ENCODE data around the gene GNAO1.

Gene GNAO1

GRCh38 chr16:56198755-56199114 lies 7.4 kb downstream of the GNAO1 start:
- no peak for DNase-seq

DNA sequence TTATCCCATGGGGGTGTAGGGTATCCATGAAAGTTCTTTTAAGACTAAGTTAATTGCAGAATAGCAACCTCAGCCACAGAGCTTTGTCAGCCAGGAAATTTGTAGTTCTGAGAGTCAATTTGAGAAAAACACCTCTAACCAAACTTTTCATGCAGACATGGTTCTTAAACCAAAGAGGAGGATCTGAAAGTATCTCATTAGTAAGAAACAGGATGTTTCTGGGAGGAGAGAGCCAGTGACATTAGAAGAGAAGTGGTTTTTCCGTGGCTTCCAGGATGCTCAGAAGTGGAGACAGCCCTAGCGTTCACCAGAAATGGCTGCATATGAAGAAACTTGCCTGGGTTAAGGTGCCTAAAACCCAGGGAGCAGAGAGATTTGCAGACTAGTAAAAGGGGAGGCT lies 7.9 kb downstream of the GNAO1 start:
- DNase-seq: no peak

DNA sequence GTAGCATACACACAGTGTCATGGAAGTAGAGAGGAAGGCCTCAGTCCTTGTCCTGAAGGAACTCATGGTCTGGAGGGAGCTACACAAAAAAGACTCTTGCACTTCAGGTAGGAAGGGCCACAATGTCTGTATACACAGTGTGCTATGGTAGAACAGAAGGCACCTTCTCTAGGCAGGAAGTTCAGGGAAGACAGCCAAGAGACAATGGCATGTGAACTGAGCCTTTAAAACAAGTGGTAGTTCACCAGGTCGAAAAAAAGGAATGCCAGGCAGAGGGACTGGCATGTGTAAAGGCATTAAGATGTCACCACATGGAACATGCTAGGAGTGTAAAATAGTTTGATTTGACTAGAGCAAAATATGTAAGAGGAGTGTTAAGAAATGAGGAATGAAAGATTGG lies 9.7 kb downstream of the GNAO1 start:
- no peak for DNase-seq

DNA sequence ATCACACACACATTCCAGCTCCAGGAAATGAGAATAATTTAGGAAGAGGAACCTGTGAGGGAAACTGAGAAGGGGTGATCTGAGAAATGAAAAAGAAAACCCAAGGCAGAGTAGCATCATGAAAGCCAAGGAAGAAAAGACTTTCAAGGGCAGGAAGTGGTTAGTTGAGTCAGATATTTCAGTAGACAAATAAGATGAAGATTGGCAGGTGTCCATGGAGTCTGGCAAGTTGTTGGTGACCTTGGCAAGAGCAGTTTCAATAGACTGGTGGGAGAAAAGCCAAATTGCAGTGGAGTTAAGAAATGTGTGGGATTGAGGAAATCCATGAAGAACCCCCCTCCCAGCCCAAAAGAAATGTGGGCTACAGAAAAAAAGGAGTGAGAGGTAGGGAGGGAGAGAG lies 10.7 kb downstream of the GNAO1 start:
- no peak for DNase-seq

GRCh38 chr16:56203052-56203451 lies 11.8 kb downstream of the GNAO1 start:
- DNase-seq: peak; percentile 65

DNA sequence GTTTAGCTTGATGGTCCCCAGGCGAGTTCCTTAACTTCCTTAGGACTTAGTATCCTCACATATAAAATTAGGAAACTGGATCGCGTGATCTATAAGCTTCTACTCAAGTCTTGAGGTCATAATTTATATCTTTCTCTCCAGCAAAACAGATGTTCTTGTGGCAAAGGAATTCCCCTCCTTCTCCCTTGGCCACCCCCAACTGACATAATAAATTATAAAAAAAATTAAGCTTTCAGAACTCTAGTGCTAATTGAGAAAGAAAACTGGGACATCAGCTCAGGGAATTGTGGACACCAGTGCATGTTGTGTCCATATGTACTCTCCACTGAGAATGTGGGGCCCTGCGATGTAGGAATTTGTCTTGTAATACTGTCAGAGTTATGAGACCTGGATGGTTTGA lies 13.5 kb downstream of the GNAO1 start:
- DNase-seq: no peak

- DNase-seq: no peak
Observed at GRCh38 chr16:56206951-56207350, 15.7 kb downstream of the GNAO1 start.

- DNase-seq: no peak
Observed at GRCh38 chr16:56207421-56207820, 16.1 kb downstream of the GNAO1 start.

DNA sequence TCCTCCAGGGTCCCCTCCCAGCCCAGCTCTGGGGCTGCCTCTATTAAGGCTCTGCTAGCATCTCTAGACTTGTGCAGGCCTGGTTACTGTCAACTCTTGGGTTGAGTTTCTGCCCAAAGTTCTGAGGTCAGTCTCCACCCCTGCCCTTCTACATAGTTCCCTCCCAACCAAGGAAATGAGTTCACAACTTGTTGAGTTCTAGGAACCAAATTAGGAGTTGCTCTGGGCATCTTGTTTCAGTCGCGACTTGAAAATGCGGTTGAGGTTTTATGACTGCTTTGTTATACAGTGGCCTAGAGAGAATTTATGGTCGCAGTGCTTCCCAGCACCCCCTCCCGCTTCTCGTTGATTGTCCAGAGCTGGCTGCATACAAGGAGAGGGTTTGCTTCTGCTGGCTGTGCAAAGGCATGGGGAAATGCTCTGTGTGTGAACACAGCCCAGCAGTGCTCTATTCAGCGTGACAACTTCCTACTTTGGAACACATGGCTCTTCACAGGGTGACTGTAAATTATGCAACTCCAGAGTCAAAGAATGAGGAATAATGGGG lies 20.2 kb downstream of the GNAO1 start:
- no peak for DNase-seq

DNA sequence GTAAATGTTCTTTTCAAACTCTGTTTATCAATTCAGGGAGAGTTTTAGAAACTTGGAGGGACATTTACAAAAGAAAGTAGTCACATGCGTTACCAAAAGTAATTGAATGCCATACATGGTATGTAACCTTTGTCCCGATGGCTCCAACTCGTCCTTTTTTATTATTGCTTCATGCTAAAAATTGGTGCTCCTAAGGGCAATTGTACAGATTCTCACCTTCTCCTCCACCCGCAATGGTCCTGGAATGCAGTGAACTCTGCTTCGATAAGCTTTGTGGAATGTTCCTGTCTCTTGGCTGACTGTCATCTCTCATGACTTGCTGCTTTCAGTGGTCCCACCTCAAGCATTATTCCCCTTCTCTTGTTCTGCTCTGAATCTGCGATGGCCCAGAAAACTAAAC lies 20.9 kb downstream of the GNAO1 start:
- no peak for DNase-seq

DNA sequence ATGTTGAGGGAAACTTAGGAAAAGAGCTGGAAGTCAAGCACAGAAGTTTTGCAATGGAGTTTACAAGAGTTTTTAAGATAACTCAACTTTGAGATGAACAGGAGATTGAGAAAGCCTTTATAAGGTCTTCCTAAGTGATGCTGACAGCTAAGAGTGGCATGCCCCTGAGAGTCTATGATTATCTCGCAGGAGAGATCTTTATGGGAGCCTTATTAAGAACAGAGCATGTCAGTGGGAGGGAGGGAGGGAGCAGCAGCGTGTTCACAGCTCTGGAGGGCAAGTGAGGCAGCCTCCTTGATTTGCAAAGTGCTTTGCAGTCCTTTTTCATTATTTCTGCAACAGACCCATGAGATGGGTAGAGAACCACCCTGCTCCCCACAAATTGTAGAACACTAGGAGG lies 30.7 kb downstream of the GNAO1 start:
- DNase-seq: no peak

GRCh38 chr16:56222474-56222997 lies 31.2 kb downstream of the GNAO1 start:
- DNase-seq: no peak

- no peak for DNase-seq
Observed at GRCh38 chr16:56225017-56225742, 33.9 kb downstream of the GNAO1 start.

- DNase-seq: no peak
Observed at GRCh38 chr16:56226187-56226586, 34.9 kb downstream of the GNAO1 start.

DNA sequence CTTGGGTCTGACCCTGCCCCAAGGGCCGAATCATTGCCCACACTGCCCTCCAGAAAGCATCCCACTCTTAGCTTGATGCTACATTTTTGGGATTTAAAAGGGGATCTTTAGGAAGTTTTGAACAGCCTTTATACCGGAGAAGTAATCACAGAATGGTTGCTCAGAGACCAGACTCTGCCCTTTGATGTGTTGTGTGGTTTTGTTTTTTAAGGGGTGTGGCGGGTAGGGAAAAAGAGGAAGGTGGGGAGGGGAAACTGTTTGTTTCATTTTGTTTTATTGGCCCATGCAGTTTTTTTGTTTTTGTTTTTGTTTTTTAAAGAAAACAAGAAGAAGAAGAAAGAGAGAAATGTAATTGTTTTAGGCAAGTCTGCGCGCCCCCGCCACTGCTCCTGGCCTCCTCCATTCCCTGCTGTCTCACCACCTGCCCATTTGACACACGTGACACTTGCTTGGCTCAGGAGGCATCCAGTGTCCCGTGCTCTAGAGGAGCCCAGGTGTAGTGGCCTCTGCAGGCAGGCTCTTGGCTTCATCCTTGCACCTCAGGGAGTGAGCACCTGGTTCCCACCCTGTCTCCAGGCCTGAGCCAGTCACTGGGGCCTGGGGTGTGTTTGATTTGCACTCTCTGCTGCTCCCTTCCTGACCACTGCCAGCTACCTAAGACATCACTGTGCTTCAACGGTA lies 35.7 kb downstream of the GNAO1 start:
- DNase-seq: no peak

- no peak for DNase-seq
Observed at GRCh38 chr16:56227936-56228335, 36.6 kb downstream of the GNAO1 start.

DNA sequence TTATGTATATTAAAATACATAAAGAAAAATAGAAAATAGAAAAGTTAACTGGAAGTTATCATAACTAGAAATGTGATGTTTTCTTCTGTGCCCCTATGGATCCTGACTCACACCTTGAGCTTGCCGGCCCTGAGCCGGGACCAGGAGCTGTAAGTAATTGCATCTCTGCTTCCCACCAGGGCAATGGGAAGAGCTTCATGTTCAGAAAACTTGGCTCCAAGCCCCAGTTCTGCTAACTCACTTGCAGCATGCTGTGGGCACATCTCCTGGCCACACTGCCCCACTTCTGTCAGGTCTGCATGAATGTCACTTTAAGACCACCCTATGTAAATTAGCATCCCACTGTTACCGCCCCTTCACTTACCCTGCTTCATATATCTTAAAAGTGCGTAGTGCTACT lies 37.2 kb downstream of the GNAO1 start:
- no peak for DNase-seq

GRCh38 chr16:56233795-56234566 lies 42.7 kb downstream of the GNAO1 start:
- DNase-seq: no peak

DNA sequence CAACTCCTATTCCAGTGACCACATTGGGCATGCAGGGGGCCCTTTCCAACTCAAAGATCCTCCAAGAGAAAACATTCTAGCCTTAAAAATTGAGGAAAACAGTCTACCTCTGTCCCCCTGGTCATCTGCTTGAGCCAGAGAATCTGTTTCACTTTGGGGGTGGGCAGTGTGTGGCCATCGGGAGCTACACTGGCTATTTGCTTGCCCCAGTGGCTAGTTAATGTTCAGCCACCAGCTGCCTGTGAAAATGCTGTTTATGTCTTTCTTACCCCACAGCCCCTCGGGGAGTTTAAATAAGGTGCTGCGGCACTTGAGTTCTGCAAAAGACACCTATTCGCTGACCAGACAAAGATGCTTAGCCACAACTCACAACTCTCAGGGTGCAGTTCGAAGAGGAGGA lies 43.4 kb downstream of the GNAO1 start:
- no peak for DNase-seq

DNA sequence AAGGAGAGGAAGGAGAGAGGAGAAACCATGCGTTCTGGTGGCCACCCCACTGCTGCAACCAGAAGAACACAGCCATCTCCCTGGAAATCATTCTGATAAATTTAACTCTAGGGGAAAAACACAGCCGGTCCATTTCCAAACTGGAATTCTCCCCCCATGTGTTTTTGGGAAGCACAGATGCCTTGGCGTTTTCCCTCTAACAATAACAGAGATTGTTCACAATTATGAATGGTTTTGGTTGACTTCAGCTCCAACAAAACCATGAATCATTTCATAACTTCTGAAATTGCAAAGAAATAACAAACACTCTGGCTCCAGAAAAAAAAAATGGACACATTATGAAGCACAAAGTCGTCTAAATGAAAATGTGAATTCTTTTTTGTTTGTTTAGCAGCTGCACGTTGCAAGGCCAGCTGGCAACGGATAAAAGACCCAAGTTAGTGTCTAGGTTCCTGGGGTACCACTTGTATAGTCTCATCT lies 46.2 kb downstream of the GNAO1 start:
- no peak for DNase-seq

GRCh38 chr16:56238188-56238587 lies 46.9 kb downstream of the GNAO1 start:
- DNase-seq: no peak

- no peak for DNase-seq
Observed at GRCh38 chr16:56241596-56241995, 50.3 kb downstream of the GNAO1 start.

- no peak for DNase-seq
Observed at GRCh38 chr16:56242740-56243139, 51.5 kb downstream of the GNAO1 start.
